Gastrocnemius medialis (tissue), 4 donors: Measurements from ENCODE around the gene DAB2IP. TPM values are rescaled to one million over a fixed set of nuclear protein-coding genes. Genes with fewer than 3 reads are reported as not detected.

ENCODE experiments used
- ATAC-seq, 2 donors: fragments of 150-250 bp; one replicate each; pipeline ENCODE4 v1.9.1; 2016
- DNase-seq, 2 donors: peaks; one replicate each; pipeline ENCODE4 v3.0.0-alpha.2; 2019
- H3K27ac ChIP-seq, 4 donors: fragments of 200-600 bp; sonication (generic); 1 replicate in 1 of 4; 2 replicates in 3 of 4; pipeline ENCODE4 v1.5.1; 2016 to 2018; ENCODE audit warnings: mild to moderate bottlenecking in 2 of 4, moderate library complexity in 1 of 4
- H3K27me3 ChIP-seq, 3 donors: fragments of 200-600 bp; sonication (generic) in 2 of 3; 1 replicate in 1 of 3; 2 replicates in 2 of 3; pipeline versions ENCODE4 v1.5.1 to v1.6.0; 2016 to 2019; ENCODE audit warnings: mild to moderate bottlenecking in 1 of 3, moderate library complexity in 1 of 3
- H3K36me3 ChIP-seq, 2 donors: fragments of 200-600 bp; sonication (generic) in 1 of 2; one replicate each; pipeline ENCODE4 v1.5.1; 2017 to 2018
- H3K4me1 ChIP-seq, 2 donors: fragments of 200-600 bp; sonication (generic) in 1 of 2; one replicate each; pipeline ENCODE4 v1.5.1; 2016 to 2017; ENCODE audit warnings: mild to moderate bottlenecking in 2 of 2
- H3K4me3 ChIP-seq, 4 donors: fragments of 200-600 bp; sonication (generic) in 3 of 4; 1 replicate in 1 of 4; 2 replicates in 3 of 4; pipeline ENCODE4 v1.5.1; 2016 to 2019; ENCODE audit warnings: mild to moderate bottlenecking in 2 of 4
- H3K9me3 ChIP-seq, 3 donors: fragments of 200-600 bp; sonication (generic) in 2 of 3; 1 replicate in 1 of 3; 2 replicates in 2 of 3; pipeline ENCODE4 v1.5.1; 2016 to 2019
- CTCF ChIP-seq, 5 experiments: fragments of 450-650 bp in 3 of 5; fragments of 200-600 bp in 2 of 5; sonication (generic) in 2 of 5; IDR thresholded peaks in 4 of 5; conservative IDR thresholded peaks in 1 of 5; 1 replicate in 4 of 5; 2 replicates in 1 of 5; pipeline ENCODE4 v1.5.1; 2016 to 2019; ENCODE audit warnings: antibody characterized with exemption in 5 of 5, mild to moderate bottlenecking in 3 of 5, moderate library complexity in 3 of 5
- POLR2A ChIP-seq, 2 donors: fragments of 450-650 bp; IDR thresholded peaks; one replicate each; pipeline ENCODE4 v1.6.1; 2017; ENCODE audit warnings: antibody characterized with exemption in 2 of 2, mild to moderate bottlenecking in 2 of 2, moderate library complexity in 2 of 2
- in situ Hi-C, 4 donors: fragments of 200-750 bp; cut with MboI; loops; one replicate each; pipeline versions ENCODE4 v1.15.0 to v1.8.0; 2017; ENCODE audit warnings: low sequenced_read_pairs in 4 of 4
- intact Hi-C: fragments of 100-400 bp; cut with DNase I; formaldehyde crosslinking; loops from one replicate; pipeline ENCODE4 v1.15.1; 2023; ENCODE audit warnings: low total_unique reads
- total RNA-seq, 4 donors: library from RNA; depleted of rRNA; stranded (reverse); fragments of >200 nt; gene quantifications; one replicate each; pipeline versions ENCODE4 v1.1.0 to v1.2.3, GENCODE V29; 2016

Gene DAB2IP
- total RNA-seq, 4 donors from 2014 or later = 22.7 to 68.2 (median 37.4) TPM

- Histone ChIP-seq H3K27ac (peak overlapping the region; percentile 77 to 88 (median 78)), H3K4me3 (peak overlapping the region; percentile 39 to 48 (median 46)), H3K9me3 (no peaks in the 10 kb centered on the region), H3K4me1 (peaks cover 32 to 45% of the 10 kb centered on the region in 2 donors), H3K27me3 (no peaks in the 10 kb centered on the region), H3K36me3 (no peaks in the 10 kb centered on the region)
- in situ Hi-C loops = loop anchor here in 2 of 4 donors (25.0 kb wide), 1 partner anchor 288 kb away; no protein-coding TSS in a partner anchor
- intact Hi-C loops = loop anchor here (1.0 to 2.0 kb wide), 3 partner anchors 25 to 293 kb away; no protein-coding TSS in a partner anchor
- no peak for DNase-seq
- TF ChIP-seq POLR2A (IDR thresholded peaks at IDR 0.05) (no peak), CTCF (IDR thresholded peaks at IDR 0.05 in 4 of 5, conservative IDR thresholded peaks at IDR 0.05 in 1 of 5) (no peak)
- ATAC-seq = peak; percentile 22 to 39
These were observed 48.2 kb downstream of the DAB2IP start for GRCh38 chr9:121699571-121700164.

GRCh38 chr9:121700165-121700831 is 48.9 kb downstream of the DAB2IP start:
- H3K4me3 ChIP-seq = peak overlapping the region; percentile 39 to 48 (median 46)
- peak overlapping the region; percentile 77 to 88 (median 78) for H3K27ac ChIP-seq
- no peaks in the 10 kb centered on the region for H3K9me3 ChIP-seq
- H3K36me3 ChIP-seq = no peaks in the 10 kb centered on the region
- ATAC-seq (peak; percentile 81 to 82), DNase-seq (peak; percentile 77 to 94)
- no peak for TF ChIP-seq POLR2A (IDR thresholded peaks at IDR 0.05)
- peak; percentile 59 to 84 (median 72) for TF ChIP-seq CTCF (IDR thresholded peaks at IDR 0.05 in 4 of 5, conservative IDR thresholded peaks at IDR 0.05 in 1 of 5)
- H3K4me1 ChIP-seq = peaks cover 34 to 45% of the 10 kb centered on the region in 2 donors
- in situ Hi-C loops (loop anchor here in 1 of 4 donors (25.0 kb wide), 1 partner anchor 287 kb away; no protein-coding TSS in a partner anchor), intact Hi-C loops (loop anchor here (1.0 to 2.0 kb wide), 2 partner anchors 25 to 292 kb away; no protein-coding TSS in a partner anchor)
- no peaks in the 10 kb centered on the region for H3K27me3 ChIP-seq

- DNase-seq (no peak), ATAC-seq (peak; percentile 6 to 25)
- in situ Hi-C loops = loop anchor here in 1 of 4 donors (25.0 kb wide), 1 partner anchor 286 kb away; no protein-coding TSS in a partner anchor
- H3K4me1 ChIP-seq = peaks cover 34 to 45% of the 10 kb centered on the region in 2 donors
- intact Hi-C loops = loop anchor here (1.0 to 2.0 kb wide), 2 partner anchors 24 to 291 kb away; no protein-coding TSS in a partner anchor
- no peaks in the 10 kb centered on the region for H3K9me3 ChIP-seq
- peak overlapping the region; percentile 39 to 48 (median 46) for H3K4me3 ChIP-seq
- TF ChIP-seq POLR2A (IDR thresholded peaks at IDR 0.05) = no peak
- TF ChIP-seq CTCF (IDR thresholded peaks at IDR 0.05 in 4 of 5, conservative IDR thresholded peaks at IDR 0.05 in 1 of 5) = no peak
- H3K27me3 ChIP-seq = no peaks in the 10 kb centered on the region
- H3K27ac ChIP-seq = peak overlapping the region; percentile 77 to 88 (median 78)
- H3K36me3 ChIP-seq = no peaks in the 10 kb centered on the region
These were observed 49.5 kb downstream of the DAB2IP start for GRCh38 chr9:121700832-121701419.

- H3K4me1 ChIP-seq = peaks cover 43 to 51% of the 10 kb centered on the region in 2 donors
- no peak overlapping the region for H3K4me3 ChIP-seq
- H3K9me3 ChIP-seq = no peaks in the 10 kb centered on the region
- H3K27ac ChIP-seq = peak overlapping the region; percentile 77 to 88 (median 78)
- no peak for TF ChIP-seq CTCF (IDR thresholded peaks at IDR 0.05 in 4 of 5, conservative IDR thresholded peaks at IDR 0.05 in 1 of 5)
- TF ChIP-seq POLR2A (IDR thresholded peaks at IDR 0.05) = no peak
- no peaks in the 10 kb centered on the region for H3K27me3 ChIP-seq
- DNase-seq = no peak
- in situ Hi-C loops (loop anchor here in 1 of 4 donors (25.0 kb wide), 1 partner anchor 286 kb away; no protein-coding TSS in a partner anchor), intact Hi-C loops (loop anchor here (2.0 kb wide), 1 partner anchor 23 kb away; no protein-coding TSS in a partner anchor)
- ATAC-seq = no peak
- H3K36me3 ChIP-seq = no peaks in the 10 kb centered on the region
These were observed 50.4 kb downstream of the DAB2IP start for GRCh38 chr9:121701736-121702261.
